PFSK-1 (cell line): ENCODE measurements around the gene PAPLN.

ENCODE experiments used
- FOXP2 ChIP-seq: optimal IDR thresholded peaks from 2 replicates; pipeline ENCODE3; 2011; ENCODE audit warnings: borderline replicate concordance, control low read depth, inconsistent platforms; ENCODE audit not compliant: insufficient read depth; ENCODE audit errors: extremely low read length, extremely low read depth
- POLR2AphosphoS5 ChIP-seq: IDR thresholded peaks from 2 replicates; pipeline ENCODE4 v1.6.1; 2012; ENCODE audit warnings: low read depth, mild to moderate bottlenecking, control low read depth, low read length, moderate library complexity
- SIN3A ChIP-seq: IDR thresholded peaks from 2 replicates; pipeline ENCODE4 v1.6.1; 2012; ENCODE audit warnings: mild to moderate bottlenecking, low read length, moderate library complexity, borderline replicate concordance; ENCODE audit not compliant: insufficient read depth
- TAF1 ChIP-seq: IDR thresholded peaks from 2 replicates; pipeline ENCODE4 v1.6.1; 2012; ENCODE audit warnings: low read length, control low read depth, borderline replicate concordance; ENCODE audit not compliant: insufficient read depth
- TF ChIP-seq, protein P1 (sequence below), 2 experiments: IDR thresholded peaks; 2 replicates each; pipeline versions ENCODE4 v1.6.1 to v1.8.0; 2011 to 2012; ENCODE audit warnings: low read depth in 2 of 2, low read length in 2 of 2, control low read depth in 1 of 2, inconsistent platforms in 1 of 2, mild to moderate bottlenecking in 1 of 2, moderate library complexity in 1 of 2; ENCODE audit not compliant: insufficient read depth in 1 of 2

PAPLN gene

DNA sequence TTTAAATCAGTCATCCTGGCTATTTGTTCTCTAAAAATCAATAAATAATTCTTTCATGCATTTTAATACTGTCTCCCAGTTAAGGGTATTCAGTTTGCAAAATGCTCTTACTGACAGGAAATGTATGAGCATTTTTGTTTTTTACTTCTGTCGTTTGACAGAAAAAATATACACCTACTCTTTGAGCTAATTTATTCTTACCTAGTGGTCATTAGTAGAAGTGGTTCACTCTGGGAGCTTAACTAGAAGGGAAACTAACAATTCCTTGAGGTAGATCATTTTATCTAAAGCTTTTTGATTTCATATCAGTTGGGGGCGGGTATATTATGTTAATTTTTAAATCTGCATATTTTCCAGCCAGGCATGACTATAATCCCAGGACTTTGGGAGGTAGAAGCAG, 33.8 kb upstream of the PAPLN start:
- TF ChIP-seq POLR2AphosphoS5 (no peak), TAF1 (no peak), SIN3A (no peak), FOXP2 (no peak)
- TF ChIP-seq, protein P1, sequence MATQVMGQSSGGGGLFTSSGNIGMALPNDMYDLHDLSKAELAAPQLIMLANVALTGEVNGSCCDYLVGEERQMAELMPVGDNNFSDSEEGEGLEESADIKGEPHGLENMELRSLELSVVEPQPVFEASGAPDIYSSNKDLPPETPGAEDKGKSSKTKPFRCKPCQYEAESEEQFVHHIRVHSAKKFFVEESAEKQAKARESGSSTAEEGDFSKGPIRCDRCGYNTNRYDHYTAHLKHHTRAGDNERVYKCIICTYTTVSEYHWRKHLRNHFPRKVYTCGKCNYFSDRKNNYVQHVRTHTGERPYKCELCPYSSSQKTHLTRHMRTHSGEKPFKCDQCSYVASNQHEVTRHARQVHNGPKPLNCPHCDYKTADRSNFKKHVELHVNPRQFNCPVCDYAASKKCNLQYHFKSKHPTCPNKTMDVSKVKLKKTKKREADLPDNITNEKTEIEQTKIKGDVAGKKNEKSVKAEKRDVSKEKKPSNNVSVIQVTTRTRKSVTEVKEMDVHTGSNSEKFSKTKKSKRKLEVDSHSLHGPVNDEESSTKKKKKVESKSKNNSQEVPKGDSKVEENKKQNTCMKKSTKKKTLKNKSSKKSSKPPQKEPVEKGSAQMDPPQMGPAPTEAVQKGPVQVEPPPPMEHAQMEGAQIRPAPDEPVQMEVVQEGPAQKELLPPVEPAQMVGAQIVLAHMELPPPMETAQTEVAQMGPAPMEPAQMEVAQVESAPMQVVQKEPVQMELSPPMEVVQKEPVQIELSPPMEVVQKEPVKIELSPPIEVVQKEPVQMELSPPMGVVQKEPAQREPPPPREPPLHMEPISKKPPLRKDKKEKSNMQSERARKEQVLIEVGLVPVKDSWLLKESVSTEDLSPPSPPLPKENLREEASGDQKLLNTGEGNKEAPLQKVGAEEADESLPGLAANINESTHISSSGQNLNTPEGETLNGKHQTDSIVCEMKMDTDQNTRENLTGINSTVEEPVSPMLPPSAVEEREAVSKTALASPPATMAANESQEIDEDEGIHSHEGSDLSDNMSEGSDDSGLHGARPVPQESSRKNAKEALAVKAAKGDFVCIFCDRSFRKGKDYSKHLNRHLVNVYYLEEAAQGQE (IDR thresholded peaks at IDR 0.05; ENCODE audit: insufficient read depth in 1 of 2, low read depth in 2 of 2, low read length in 2 of 2), result no peak

DNA sequence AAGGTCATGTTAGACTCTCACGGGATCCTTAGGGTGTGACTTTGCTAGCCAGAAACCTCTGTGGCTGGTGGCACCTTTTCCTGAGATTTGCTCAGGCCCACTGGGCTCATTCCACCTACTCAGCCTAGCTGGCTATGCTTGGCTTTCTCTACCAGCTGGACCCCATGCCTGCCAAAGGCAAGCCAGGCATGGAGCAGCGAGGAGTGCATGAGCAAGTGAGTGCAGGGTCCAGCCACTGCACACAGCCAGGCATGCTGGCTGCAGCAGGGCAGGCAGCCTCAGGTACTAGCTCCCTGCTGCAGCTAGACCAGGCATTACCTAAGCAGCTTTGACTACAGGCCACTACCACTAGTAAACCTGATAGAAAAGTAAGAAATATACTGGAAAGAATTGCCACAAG, 29.7 kb upstream of the PAPLN start:
- TF ChIP-seq TAF1, result no peak
- TF ChIP-seq, protein P1 (IDR thresholded peaks at IDR 0.05; ENCODE audit: insufficient read depth in 1 of 2, low read depth in 2 of 2, low read length in 2 of 2), result no peak
- no peak for TF ChIP-seq FOXP2
- TF ChIP-seq SIN3A, result no peak
- TF ChIP-seq POLR2AphosphoS5, result no peak

DNA sequence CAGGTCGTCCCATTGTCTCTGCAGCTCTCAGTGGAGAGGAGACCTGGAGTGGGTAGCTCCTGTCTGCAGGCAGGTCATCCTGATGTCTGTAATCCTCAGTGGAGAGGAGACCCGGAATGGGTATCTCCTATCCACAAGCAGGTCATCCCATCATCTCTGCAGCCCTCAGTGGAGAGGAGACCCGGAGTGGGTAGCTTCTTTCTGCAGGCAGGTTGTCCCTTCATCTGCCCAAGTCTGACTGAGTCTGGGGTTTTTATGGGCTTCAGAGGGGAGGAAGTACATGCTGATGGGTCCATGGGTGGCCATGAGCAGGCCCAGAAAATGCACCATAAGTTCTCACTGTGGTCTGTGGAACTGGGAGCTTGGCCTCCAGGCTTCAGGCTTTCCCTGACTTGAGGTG, 28.9 kb upstream of the PAPLN start:
- TF ChIP-seq TAF1 (no peak), SIN3A (no peak), POLR2AphosphoS5 (no peak), FOXP2 (no peak)
- TF ChIP-seq, protein P1 (IDR thresholded peaks at IDR 0.05; ENCODE audit: insufficient read depth in 1 of 2, low read depth in 2 of 2, low read length in 2 of 2), result no peak

DNA sequence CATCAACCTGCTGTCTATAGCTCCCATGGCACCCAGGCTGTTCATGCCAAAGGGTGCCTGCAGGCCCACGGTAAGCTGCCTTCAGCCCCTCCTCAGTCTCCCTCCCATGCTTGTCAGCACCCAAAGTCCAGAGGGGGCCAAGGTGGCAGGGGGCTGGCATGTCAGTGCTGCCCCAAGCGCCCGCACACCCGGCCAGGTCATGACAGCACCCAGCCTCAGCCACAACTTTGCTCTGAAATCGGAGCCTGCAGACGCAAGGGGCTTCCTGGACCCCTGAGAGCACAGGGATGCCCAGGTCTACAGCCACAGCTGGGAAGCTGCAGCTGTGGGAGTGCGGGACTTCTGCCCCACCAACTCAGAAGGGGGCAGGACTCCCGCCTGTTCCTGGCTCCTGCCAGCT, 28.5 kb upstream of the PAPLN start:
- TF ChIP-seq FOXP2 (no peak), TAF1 (no peak), SIN3A (no peak), POLR2AphosphoS5 (no peak)
- TF ChIP-seq, protein P1 (IDR thresholded peaks at IDR 0.05; ENCODE audit: insufficient read depth in 1 of 2, low read depth in 2 of 2, low read length in 2 of 2), result no peak

DNA sequence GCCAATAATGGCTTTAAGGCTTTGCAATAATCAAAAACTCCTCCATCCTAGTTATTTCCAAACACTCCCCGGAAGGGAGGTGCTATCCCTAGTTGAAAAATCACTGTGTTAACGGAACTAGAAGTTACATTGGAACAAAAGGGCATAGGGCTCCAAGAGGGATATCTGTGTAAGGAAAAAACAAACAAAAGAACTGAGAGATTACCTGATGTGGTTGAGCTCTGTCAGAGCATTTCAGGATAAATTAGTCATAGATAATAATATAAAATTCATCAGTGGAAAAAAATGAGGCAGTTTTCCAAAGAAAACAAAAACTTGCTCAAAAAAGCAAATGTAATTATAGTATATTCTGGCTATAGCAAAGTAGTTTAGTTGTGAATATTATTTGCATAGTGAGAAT, 27.4 kb upstream of the PAPLN start:
- TF ChIP-seq FOXP2, result no peak
